NCI-H1105 treated with DMSO at 0.1 percent for 48 hours (cell line): ENCODE measurements around the gene GTF3C5.
A peak's percentile ranks its signal among the peaks of the same experiment; 100 is the strongest.
"Not testable (repeated sequence)": the region's sequence is repeated elsewhere in the genome, so short reads cannot be mapped to it uniquely, and the experiment has no call there.

Experiments used
- DNase-seq: peaks from one replicate; lab custom pipeline; 2025; lab: John Stamatoyannopoulos, UW

Gene GTF3C5, protein sequence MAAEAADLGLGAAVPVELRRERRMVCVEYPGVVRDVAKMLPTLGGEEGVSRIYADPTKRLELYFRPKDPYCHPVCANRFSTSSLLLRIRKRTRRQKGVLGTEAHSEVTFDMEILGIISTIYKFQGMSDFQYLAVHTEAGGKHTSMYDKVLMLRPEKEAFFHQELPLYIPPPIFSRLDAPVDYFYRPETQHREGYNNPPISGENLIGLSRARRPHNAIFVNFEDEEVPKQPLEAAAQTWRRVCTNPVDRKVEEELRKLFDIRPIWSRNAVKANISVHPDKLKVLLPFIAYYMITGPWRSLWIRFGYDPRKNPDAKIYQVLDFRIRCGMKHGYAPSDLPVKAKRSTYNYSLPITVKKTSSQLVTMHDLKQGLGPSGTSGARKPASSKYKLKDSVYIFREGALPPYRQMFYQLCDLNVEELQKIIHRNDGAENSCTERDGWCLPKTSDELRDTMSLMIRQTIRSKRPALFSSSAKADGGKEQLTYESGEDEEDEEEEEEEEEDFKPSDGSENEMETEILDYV

DNA sequence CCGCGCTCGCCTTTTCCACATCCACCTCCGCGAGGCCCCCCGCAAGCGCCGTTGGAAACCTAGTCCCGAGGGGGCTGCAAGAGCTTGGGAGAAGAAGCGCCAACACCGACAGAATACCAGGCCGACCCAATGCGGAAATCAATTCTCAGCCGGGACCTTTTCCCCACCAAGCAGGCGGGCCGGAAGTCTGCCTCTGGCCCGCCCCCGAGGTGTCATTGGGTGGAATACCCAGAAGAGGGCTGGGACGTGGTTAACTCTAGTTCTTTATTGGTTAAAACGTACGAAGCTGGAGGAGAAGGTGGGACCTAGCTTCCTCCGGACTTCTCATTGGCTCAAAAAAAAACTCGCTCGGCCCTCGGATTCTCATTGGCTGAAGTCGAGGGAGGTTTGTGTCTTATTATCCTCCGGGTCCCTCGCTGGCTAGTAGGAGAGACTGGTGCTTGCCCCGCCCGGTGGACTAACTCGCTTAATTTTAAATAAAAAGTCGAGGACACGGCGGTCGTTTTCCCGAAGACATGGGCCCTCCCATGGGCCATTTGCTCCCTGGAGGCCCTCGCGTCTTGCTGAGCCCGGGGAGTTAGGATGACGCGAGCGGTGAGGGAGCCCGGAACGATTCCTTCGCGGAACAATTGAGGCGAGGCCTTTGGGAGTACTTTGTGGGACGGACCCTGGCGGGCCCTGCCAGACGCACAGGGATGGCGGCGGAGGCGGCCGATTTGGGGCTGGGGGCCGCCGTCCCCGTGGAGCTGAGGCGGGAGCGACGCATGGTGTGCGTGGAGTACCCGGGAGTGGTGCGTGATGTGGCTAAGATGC is at the start of gene GTF3C5:
TSS of gene GTF3C5 (plus strand) at position 681 of the 813 bp plus-strand sequence. CDS start at position 696, 15 bp downstream.
- DNase-seq = peak; percentile 98

DNA sequence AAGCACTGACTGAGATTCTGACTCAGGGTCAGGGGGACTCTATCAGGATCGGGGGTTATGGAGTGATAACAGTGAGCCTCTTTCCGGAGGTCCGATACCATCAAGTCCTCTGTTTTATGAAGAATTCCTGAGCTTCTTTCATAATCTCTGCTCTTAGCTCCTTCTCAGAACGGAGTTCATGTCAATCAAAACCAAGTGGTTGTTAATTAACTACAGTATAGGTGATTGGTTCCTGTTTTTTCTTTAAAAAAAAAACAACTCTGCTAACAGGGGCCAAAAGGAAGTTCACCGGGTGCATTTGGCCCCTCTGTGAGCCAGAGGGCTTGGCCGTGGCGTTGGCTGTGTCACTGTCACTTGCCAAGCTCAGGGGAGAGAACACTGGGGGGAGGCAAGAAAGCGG is 48.3 kb upstream of the GTF3C5 start:
- DNase-seq = no peak

DNA sequence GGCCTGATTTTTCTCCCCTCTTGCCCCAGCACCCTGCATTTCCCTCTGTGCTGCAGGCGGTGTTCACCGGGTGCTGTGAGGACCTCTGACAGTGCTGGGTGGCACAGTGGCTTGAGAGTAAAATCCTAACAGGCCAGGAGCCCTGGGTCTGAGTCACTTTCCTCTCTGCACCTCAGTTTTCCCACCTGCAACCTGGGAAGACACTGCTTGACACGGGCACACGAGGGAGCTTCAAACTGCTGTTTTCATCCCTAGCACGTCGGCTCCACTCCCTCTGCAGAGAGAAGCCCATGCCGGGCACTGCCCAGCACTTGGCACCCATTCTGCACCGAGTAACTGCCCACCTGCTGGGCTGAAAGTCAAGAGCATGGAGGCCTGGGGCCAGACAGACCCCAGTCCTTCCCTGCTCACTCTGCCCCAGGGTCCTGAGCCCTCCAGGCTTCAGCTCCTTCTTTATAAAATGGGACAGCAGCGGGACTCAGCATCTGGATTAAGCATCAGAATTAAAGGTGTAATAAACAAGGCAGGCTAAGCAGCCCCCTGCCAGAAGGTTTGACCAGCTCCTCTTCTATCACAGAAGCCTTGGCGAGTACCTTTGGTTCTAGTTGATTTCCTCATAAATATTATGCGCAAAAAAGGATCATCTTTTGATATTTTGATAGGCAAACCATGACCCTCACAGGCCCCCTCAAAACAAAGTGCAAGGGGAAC is 47.2 kb upstream of the GTF3C5 start:
- DNase-seq = no peak

DNA sequence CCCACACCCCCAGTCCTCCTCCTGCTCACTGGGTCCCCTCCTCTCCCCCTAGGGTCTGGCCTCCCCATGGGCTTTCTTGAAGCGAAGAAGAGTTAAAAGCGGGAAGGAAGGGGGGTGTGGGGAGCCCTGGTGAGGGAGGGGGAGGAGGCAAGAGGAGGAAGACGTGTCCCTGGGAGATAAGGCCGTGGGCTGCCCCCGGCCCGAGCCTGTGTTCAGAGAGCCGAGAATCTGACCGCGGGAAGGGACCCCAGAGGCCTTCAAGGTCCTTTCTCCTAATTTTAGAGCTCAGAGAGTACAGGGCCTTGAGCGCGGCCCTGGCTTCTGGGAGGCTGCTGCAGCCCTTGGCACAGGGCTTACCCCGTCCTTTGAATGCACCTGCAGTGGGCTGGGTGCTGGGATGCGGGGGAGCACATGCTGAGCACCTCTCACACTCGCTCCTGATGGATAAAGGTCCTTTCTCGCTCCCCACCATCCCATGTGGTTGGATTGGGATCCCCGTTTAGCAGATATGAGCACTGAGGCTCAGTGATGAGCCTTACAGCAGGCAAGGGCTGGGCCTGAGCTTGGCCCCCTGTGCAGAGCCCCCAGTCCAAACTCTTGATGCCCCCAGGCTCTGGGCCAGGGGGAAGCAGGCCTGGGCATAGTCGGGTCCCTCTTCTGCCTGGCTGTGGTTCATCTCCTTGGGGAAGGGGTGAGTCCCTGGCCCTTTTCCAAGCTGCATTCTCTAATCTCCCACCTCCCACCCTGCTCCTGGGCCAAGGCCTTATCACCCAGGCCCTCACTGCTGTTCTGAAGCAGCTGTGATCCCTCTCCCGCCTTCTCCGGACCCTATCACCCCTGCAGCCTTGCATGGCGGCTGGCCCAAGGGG is 46.4 kb upstream of the GTF3C5 start:
- DNase-seq = no peak

DNA sequence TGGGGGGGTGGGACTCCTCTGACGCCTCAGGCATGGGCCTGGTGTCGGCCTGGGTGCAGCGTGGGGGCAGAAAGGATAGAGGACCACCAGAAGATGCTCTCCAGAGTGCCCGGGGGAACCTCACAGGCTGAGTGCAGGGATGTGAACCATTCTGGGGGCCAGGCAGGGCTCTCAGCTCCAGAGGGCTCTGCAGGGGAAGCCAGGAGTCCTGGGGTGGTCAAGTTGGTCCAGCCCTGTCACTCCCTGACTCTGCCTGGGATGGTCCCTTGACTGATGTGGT is 45.8 kb upstream of the GTF3C5 start:
- DNase-seq = no peak

DNA sequence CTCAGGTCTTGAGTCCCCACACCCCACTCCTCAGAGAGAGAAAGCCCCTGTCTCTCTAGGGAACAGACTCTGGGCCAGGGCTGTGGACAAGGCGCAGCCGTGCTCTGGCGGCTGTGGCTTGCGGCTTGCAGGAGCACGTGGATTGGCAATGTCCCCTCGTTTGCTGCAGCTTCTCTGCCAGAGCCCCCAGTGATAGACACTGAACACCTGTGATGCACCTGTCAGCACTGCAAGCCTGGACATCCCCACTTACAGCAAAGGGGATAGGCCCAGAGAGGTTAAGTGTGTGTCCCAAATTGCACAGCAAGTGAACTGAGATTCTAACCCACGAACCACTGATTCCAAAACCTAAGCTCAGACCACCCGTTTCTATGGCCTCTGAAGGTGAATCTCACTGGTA is 45.3 kb upstream of the GTF3C5 start:
- DNase-seq = no peak

DNA sequence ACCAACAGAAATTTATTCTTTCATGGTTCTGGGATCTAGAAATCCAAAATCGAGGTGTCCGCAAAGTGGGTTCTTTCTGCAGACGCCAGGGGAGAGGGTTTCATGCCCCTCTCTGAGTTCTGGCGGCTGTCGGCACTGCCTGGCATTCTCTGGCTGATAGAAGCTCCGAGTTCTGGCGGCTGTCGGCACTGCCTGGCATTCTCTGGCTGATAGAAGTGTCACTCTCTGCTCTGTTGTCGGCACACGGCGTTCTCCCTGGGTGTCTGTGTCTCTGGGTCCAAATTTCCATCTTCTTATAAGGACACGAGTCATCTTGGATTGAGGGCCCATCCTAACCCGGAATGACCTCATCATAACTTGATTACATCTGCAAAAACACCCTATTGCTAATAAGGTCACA is 44.7 kb upstream of the GTF3C5 start:
- DNase-seq = no peak

DNA sequence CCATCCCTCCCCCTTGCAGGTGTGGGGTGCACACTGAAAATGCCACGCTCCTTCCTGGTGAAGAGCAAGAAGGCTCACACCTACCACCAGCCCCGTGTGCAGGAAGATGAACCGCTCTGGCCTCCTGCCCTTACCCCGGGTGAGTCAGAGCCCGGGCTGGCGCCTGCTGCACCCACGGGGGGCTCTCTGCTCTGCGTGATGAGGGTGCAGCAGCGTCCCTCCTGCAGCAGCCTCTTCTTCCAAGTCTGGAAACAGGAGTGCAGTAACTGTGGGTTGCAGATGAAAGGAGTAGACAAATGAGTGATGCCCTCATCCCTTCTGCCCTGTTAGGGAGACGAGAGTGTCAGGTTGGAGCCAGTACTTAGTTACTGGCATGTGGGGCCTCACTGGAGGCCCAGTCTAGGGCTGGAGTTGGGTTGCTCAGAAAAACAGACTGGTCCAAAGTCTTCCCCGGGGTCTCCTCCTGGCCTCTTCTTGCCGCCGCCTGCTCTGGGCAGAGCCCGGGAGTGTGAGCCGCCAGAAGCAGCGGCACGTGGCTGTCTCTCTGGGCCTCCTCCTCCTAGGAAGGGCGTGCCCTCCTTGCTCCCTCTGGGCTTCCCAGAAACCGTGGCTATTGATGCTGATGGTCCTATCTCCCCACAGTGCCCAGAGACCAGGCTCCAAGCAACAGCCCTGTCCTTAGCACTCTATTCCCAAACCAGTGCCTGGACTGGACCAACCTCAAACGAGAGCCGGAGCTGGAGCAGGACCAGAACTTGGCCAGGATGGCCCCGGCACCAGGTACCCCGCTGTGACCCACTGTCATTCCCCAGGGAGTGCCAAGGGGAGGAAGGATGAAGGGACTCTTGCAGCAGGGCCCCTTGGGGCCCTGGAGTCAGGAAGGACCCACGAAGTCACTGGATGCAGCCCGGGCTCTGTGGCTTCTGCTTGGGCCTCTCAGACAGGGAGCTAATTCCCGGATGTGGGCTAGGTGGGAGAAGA is 43.9 kb upstream of the GTF3C5 start:
- DNase-seq = no peak

DNA sequence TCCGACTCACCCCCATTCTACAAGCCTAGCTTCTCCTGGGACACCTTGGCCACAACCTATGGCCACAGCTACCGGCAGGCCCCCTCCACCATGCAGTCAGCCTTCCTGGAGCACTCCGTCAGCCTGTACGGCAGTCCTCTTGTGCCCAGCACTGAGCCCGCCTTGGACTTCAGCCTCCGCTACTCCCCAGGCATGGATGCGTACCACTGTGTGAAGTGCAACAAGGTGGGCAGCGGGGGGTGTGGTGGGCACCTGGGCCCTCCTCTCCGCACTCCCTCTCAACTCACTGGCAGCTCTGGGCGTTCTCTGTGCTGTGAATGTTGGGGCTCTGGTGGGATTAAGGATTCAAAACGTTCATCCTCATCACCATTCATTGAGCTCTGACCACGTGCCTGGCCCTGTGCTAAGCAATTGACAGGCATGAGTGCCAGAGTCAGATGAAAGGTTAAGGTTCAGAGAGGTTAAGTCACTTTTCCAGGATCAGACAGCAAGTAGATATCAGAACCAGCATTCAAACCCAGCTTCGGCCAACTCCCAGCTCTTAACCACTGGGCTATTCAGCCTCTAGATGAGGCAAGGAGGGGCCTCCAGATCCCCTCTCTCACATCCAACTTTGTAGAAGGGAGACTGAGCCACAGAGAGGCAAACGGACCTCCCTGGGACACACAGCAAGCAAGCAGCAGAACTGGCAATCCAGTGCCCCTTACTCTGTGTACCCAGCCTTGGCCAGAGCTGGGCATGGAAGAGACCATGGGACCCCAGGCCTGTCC is 42.4 kb upstream of the GTF3C5 start:
- DNase-seq = no peak

DNA sequence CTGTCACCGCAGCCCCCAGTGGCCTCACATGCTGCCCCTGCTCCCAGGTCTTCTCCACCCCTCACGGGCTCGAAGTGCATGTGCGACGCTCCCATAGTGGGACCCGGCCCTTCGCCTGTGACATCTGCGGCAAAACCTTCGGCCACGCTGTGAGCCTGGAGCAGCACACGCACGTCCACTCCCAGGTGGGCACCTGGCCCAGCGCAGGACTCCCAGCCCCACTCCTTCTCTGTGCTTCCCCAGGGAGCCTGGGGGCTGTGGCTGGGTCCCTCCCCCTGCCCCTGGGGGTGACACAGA is 41.8 kb upstream of the GTF3C5 start:
- DNase-seq = no peak

DNA sequence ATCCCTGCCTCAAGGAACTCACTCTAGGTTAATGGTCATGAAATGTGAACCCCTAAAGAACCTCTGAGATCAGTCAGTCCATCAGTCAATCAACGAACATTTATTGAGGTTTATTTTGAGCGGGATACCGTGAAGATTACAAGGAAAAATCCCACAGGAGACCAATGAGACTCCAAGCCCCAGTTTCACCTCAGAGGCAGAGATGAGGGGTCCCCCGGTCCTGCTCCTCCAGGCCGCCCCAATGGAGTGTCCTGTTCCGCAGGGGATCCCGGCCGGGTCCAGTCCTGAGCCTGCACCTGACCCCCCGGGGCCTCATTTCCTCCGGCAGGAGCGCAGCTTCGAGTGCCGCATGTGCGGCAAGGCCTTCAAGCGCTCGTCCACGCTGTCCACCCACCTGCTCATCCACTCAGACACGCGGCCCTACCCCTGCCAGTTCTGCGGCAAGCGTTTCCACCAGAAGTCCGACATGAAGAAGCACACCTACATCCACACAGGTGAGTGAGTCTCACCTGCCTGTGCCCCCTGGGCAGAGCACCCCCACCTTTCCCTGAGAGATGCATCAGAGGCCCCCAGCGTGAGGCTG is 41.3 kb upstream of the GTF3C5 start:
- no peak for DNase-seq

DNA sequence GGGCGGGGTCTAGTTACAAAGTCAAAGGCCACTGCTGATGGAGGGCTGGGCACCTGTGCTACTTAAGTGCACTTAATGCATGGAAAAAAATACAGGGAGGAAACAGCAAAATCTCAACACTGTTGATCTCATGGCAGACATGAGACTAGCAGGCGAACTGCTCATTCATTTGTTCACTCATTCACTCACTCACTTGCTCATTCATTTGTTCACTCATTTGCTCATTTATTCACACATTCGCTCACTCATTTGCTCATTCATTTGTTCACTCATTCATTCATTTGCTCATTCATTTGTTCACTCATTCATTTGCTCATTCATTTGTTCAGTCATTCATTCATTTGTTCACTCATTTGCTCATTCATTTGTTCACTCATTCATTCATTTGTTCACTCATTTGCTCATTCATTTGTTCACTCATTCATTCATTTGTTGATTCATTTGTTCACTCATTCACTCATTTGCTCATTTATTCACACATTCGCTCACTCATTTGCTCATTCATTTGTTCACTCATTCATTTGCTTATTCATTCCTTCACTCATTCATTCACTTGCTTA is 40.7 kb upstream of the GTF3C5 start:
- not testable (repeated sequence) for DNase-seq

DNA sequence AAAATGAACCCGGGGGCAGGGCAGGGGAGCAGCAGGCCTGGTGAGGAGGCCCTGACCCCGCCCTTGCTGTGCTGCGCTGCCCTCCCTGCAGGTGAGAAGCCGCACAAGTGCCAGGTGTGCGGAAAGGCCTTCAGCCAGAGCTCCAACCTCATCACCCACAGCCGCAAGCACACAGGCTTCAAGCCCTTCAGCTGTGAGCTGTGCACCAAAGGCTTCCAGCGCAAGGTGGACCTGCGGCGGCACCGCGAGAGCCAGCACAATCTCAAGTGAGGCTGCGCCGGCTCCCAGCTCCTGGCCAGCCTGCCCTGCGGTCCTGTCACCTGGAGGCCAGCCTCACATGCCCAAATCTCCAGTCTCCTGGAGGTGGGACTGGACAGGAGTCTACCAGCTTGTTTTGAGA is 40.0 kb upstream of the GTF3C5 start:
- no peak for DNase-seq

DNA sequence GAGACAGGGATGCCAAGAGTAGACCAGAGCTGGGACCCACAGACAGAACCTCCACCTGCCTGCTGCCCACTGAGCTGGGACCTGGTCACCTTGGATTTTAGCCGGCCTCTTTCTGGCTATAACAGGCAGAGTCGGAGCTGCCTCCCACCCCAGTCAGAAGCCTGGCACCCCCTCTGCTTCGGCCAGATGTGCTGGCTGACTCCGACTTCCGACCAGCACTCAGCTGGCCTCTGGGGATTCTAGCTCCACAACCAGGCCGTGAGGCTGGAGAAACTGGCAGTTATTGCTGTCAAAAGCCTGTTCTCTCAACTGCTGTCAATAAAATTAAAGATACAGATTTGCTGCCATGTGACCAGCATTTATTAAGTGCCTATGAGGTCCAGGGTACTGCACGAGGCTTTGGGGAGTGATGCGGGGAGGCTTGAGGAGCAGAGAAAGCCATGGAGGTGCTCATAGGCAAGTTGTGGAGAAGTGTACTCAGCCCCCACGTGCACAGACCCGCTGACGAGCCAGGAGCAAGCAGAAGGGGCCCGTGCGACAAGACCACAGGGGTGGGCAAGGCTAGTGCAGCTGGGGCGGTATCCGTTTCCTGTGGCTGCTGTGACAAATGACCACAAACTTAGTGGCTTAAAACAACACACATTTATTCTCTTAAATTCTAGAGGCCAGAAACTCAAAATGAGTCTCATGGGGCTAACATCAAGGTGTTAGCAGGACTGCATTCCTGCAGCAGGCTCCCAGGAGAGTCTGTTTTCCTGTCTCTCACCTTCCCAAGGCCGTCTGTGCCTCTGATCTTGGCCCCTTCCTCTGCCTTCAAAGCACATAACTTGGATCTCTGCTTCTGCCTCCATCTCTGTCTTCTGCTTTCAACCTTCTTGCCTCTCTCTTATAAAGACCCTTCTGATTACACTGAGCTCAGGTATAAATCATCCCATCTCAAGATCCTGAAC is 39.2 kb upstream of the GTF3C5 start:
- no peak for DNase-seq

DNA sequence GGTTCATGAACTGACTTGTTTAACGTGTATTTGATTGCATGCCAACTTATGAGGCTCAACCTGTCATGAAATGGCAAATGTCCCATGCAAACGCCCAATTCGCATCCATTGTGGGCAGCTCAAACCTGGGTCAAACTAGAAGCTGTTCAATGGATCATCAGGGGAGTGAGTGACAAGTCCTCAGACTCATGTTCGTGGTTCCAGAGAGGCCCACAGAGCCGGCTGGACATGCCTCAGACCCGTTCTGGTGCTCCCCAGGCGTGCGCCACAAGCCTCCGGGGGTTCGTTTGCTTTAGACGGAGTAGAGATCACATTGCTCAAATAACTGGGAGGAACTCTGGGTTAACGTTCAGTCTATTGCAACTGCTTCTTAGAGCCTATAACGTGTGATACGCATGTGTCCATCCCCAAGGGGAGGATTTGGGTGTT is 37.3 kb upstream of the GTF3C5 start:
- DNase-seq = no peak

DNA sequence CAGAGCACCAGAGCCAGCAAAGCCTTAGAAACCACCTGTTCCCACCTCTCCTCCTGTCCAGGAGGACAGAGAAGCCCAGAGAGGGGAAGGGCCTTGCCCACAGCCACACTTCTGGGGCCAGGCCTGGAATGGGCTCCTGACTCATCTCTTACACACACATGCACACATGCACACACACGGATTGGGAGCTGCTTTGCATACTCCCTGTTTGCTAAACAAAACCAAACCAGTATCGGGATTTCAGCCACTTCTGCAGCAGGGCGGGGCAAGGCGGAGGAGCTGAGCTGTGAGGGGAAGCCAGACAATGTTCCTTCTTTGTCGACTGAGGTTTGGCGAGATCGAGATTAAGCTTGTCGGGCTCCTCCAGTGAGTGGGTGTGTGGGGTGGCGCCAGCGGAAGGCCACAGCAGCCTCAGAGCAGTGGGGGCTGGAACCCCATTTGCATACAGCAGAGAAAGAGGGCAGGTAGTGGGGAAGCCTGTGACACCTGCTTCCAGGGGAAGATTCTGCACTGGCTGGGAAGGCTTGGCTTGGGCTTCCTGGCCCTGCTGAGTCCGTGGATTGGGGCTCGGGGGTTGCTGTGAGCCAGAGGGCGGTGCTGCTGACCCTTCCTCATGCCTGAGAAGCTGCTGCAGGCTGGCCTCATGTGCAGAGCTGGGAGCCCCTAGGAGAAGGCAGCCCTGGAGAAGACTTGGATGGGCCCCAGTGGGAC is 36.2 kb upstream of the GTF3C5 start:
- no peak for DNase-seq

DNA sequence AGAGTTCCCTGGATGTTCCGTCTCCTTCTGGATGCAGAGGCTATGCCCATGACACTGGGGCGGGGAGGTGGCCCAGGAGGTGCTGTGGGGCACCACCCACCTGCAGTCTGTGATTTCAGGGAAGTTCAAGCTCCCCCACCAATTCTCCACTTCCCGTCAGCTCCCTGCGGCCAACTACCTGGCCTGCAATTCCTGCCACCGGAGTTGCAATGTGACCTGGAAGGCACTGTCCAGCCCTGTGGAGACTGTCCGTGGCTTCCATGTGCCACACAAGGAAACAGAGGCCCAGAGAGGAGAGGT is 35.7 kb upstream of the GTF3C5 start:
- DNase-seq = no peak

DNA sequence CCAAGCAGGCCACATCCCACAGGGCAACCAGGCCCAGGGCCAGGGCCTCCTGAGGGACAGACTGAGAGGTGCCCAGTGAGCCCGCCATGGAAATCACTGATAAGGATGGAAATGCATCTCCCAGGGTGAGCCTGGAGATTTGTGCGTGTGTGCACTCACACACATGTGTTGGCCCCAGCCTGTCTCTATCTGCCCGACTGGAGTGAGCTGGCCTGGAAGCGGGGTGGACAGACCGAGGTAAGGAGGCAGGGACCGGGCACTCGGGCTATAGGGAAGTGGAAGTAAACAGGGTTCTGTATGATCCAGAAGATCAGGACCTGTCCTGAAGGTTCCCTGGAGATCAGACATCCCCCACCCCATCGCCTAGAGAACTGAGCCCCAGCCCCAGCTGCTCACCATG is 34.9 kb upstream of the GTF3C5 start:
- no peak for DNase-seq
